ENCODE data around the gene CMTR1.

DNA sequence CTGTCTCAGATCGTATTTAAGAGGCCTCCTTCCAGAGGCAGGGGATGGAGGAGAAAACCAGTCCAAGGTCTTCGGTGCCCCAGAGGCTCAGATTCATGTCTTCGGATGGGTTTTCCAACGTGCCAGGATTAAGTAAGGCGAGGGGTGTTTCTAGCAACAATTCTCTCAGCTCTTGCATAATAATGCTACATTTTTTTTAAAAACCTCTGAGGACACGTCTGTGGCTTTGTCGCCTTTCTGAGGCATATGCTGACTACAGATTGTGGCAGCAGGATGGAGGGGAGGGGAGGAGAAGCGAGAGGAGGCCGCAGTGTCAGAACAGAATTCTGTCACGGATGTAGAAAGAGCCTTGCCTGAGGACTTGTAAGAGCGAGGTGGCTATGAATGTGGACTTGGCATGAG is 84.4 kb downstream of the CMTR1 start:
- TF ChIP-seq ESRRA (IDR thresholded peaks at IDR 0.05; ENCODE audit: low read length) (no peak), SMAD1 (IDR thresholded peaks at IDR 0.05; ENCODE audit: low read depth, partially characterized antibody) (no peak)

Data from GM12878 (cell line).